ENCODE data around the gene ZNF556. TPM values are rescaled to one million over a fixed set of nuclear protein-coding genes. Genes with fewer than 3 reads are reported as not detected.

ZNF556 gene
- polyA plus RNA-seq, 2 of the 4 experiments (the other 2 are of a cell fraction): not detected

Other genes with a start within 250 kb of the ZNF556 start
- gene GNG7, start 164.6 kb upstream of the ZNF556 start, polyA plus RNA-seq (2011; rRNA removed): 0.04 and 0.08 TPM in 2 replicates
- 0.06 to 0.08 TPM (median 0.07 TPM) in 3 replicates for gene GNG7, start 164.6 kb upstream of the ZNF556 start, polyA plus RNA-seq (2017; fragmentation: RNase III; extraction: RNeasy Plus Mini Kit Qiagen cat#74134 plus additional on column Dnase treatment)
- 1.6 and 2.5 TPM in 2 replicates for gene DIRAS1, start 146.0 kb upstream of the ZNF556 start, polyA plus RNA-seq (2011; rRNA removed)
- 2.6 to 4.3 TPM (median 3.7 TPM) in 3 replicates for gene DIRAS1, start 146.0 kb upstream of the ZNF556 start, polyA plus RNA-seq (2017; fragmentation: RNase III; extraction: RNeasy Plus Mini Kit Qiagen cat#74134 plus additional on column Dnase treatment)
- gene SLC39A3, start 127.3 kb upstream of the ZNF556 start, polyA plus RNA-seq (2011; rRNA removed): 29.6 and 38.1 TPM in 2 replicates
- 25.0 to 28.3 TPM (median 26.5 TPM) in 3 replicates for gene SLC39A3, start 127.3 kb upstream of the ZNF556 start, polyA plus RNA-seq (2017; fragmentation: RNase III; extraction: RNeasy Plus Mini Kit Qiagen cat#74134 plus additional on column Dnase treatment)
- gene SGTA, start 84.1 kb upstream of the ZNF556 start, polyA plus RNA-seq (2011; rRNA removed): 39.1 and 44.4 TPM in 2 replicates
- 47.6 to 51.6 TPM (median 48.0 TPM) in 3 replicates for gene SGTA, start 84.1 kb upstream of the ZNF556 start, polyA plus RNA-seq (2017; fragmentation: RNase III; extraction: RNeasy Plus Mini Kit Qiagen cat#74134 plus additional on column Dnase treatment)
- gene THOP1, start 81.8 kb upstream of the ZNF556 start, polyA plus RNA-seq (2011; rRNA removed): 43.5 and 46.7 TPM in 2 replicates
- 87.7 to 90.5 TPM (median 89.9 TPM) in 3 replicates for gene THOP1, start 81.8 kb upstream of the ZNF556 start, polyA plus RNA-seq (2017; fragmentation: RNase III; extraction: RNeasy Plus Mini Kit Qiagen cat#74134 plus additional on column Dnase treatment)
- 0.54 and 0.75 TPM in 2 replicates for gene ZNF554, start 47.5 kb upstream of the ZNF556 start, polyA plus RNA-seq (2011; rRNA removed)
- 0.33 to 0.65 TPM (median 0.63 TPM) in 3 replicates for gene ZNF554, start 47.5 kb upstream of the ZNF556 start, polyA plus RNA-seq (2017; fragmentation: RNase III; extraction: RNeasy Plus Mini Kit Qiagen cat#74134 plus additional on column Dnase treatment)
- 2.3 and 3.7 TPM in 2 replicates for gene ZNF555, start 25.9 kb upstream of the ZNF556 start, polyA plus RNA-seq (2011; rRNA removed)
- gene ZNF555, start 25.9 kb upstream of the ZNF556 start, polyA plus RNA-seq (2017; fragmentation: RNase III; extraction: RNeasy Plus Mini Kit Qiagen cat#74134 plus additional on column Dnase treatment): 1.4 to 1.7 TPM (median 1.5 TPM) in 3 replicates
- 2.6 and 3.3 TPM in 2 replicates for gene ZNF57, start 33.6 kb downstream of the ZNF556 start, polyA plus RNA-seq (2011; rRNA removed)
- 1.9 to 2.5 TPM (median 2.2 TPM) in 3 replicates for gene ZNF57, start 33.6 kb downstream of the ZNF556 start, polyA plus RNA-seq (2017; fragmentation: RNase III; extraction: RNeasy Plus Mini Kit Qiagen cat#74134 plus additional on column Dnase treatment)
- gene ZNF77, start 77.6 kb downstream of the ZNF556 start, polyA plus RNA-seq (2011; rRNA removed): 3.4 and 4.1 TPM in 2 replicates
- 1.7 to 1.9 TPM (median 1.7 TPM) in 3 replicates for gene ZNF77, start 77.6 kb downstream of the ZNF556 start, polyA plus RNA-seq (2017; fragmentation: RNase III; extraction: RNeasy Plus Mini Kit Qiagen cat#74134 plus additional on column Dnase treatment)
- 3.1 and 6.1 TPM in 2 replicates for gene TLE6, start 110.2 kb downstream of the ZNF556 start, polyA plus RNA-seq (2011; rRNA removed)
- 4.2 to 5.4 TPM (median 5.1 TPM) in 3 replicates for gene TLE6, start 110.2 kb downstream of the ZNF556 start, polyA plus RNA-seq (2017; fragmentation: RNase III; extraction: RNeasy Plus Mini Kit Qiagen cat#74134 plus additional on column Dnase treatment)
- gene TLE2, start 161.9 kb downstream of the ZNF556 start, polyA plus RNA-seq (2011; rRNA removed): 2.1 and 2.7 TPM in 2 replicates
- 1.9 to 3.1 TPM (median 2.6 TPM) in 3 replicates for gene TLE2, start 161.9 kb downstream of the ZNF556 start, polyA plus RNA-seq (2017; fragmentation: RNase III; extraction: RNeasy Plus Mini Kit Qiagen cat#74134 plus additional on column Dnase treatment)
- gene TLE5, start 195.2 kb downstream of the ZNF556 start, polyA plus RNA-seq (2011; rRNA removed): 171 and 183 TPM in 2 replicates
- 191 to 231 TPM (median 216 TPM) in 3 replicates for gene TLE5, start 195.2 kb downstream of the ZNF556 start, polyA plus RNA-seq (2017; fragmentation: RNase III; extraction: RNeasy Plus Mini Kit Qiagen cat#74134 plus additional on column Dnase treatment)
- gene GNA11, start 227.0 kb downstream of the ZNF556 start, polyA plus RNA-seq (2011; rRNA removed): 5.5 and 8.6 TPM in 2 replicates
- gene GNA11, start 227.0 kb downstream of the ZNF556 start, polyA plus RNA-seq (2017; fragmentation: RNase III; extraction: RNeasy Plus Mini Kit Qiagen cat#74134 plus additional on column Dnase treatment): 29.0 to 32.8 TPM (median 30.5 TPM) in 3 replicates

All from A549 (cell line).